ENCODE data around the gene CD33. TPM values are rescaled to one million over a fixed set of nuclear protein-coding genes. Genes with fewer than 3 reads are reported as not detected.

CD33 gene
- total and polyA plus RNA-seq, 2 of the 8 experiments (the other 6 are each of a cell fraction or from before 2014, with no cell fraction given): 0.06 TPM; not detected in 1

DNA sequence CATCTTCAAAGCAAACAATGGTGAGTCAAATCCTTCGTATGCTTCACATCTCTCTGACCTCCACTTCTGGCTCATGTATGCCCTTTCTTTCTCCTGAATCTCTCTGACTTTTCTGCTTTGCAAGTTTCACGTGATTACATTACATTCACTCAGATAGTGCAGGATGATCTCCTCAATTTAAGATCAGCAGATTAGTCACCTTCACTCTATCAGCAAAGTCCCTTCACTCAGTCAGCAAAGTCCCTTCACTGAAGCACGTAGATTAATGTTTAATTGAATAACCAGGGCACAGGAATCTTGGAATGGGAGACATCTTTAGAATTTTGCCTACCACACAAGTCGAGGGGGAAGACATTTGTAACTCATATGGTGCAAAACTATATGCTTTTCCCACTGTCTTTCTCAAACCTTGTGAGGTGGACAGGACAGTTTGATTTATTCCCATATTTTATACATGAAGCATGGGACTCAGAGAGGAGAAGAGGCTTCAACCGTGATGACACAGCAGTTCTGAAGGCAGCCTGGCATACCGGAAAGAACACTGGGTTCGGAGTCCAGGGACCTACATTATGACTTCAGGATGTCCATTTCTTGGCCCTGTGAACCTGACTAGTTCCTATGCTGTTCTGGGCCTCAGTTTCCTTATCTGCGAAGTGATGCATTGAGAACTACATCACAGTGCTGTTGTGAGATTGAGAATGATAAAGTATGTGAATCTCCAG is 49.3 kb downstream of the CD33 start (continued):
- TF ChIP-seq, protein P1, sequence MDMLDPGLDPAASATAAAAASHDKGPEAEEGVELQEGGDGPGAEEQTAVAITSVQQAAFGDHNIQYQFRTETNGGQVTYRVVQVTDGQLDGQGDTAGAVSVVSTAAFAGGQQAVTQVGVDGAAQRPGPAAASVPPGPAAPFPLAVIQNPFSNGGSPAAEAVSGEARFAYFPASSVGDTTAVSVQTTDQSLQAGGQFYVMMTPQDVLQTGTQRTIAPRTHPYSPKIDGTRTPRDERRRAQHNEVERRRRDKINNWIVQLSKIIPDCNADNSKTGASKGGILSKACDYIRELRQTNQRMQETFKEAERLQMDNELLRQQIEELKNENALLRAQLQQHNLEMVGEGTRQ (IDR thresholded peaks at IDR 0.05; ENCODE audit: low read length): no peak
- no peak for TF ChIP-seq SRF (IDR thresholded peaks at IDR 0.05; ENCODE audit: low read depth, low read length)
- TF ChIP-seq HDAC2 (IDR thresholded peaks at IDR 0.05; ENCODE audit: borderline replicate concordance in 1 of 2, low read depth in 2 of 2, low read length in 2 of 2): no peak
- TF ChIP-seq, protein P2, sequence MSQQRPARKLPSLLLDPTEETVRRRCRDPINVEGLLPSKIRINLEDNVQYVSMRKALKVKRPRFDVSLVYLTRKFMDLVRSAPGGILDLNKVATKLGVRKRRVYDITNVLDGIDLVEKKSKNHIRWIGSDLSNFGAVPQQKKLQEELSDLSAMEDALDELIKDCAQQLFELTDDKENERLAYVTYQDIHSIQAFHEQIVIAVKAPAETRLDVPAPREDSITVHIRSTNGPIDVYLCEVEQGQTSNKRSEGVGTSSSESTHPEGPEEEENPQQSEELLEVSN (IDR thresholded peaks at IDR 0.05): no peak
- TF ChIP-seq SIRT6 (IDR thresholded peaks at IDR 0.05; ENCODE audit: low read length): no peak
- TF ChIP-seq POLR2A (IDR thresholded peaks at IDR 0.05; ENCODE audit: control extremely low read depth in 1 of 2, low read depth in 2 of 2, low read length in 2 of 2): no peak
- no peak for TF ChIP-seq POLR2AphosphoS5 (IDR thresholded peaks at IDR 0.05; ENCODE audit: low read depth, low read length)
- TF ChIP-seq BRCA1 (IDR thresholded peaks at IDR 0.05; ENCODE audit: low read depth, low read length): no peak
- TF ChIP-seq TAF1 (IDR thresholded peaks at IDR 0.05; ENCODE audit: low read depth, low read length): no peak
